Mucosa of rectum (tissue), 2 donors: ENCODE data around the gene SLC10A1.
"Not testable (repeated sequence)": the region's sequence is repeated elsewhere in the genome, so short reads cannot be mapped to it uniquely, and the experiment has no call there.

Source experiments
- H3K27ac ChIP-seq, 2 donors: one replicate each; pipeline ENCODE4 v1.7.0; 2013; ENCODE audit warnings: inconsistent platforms in 2 of 2, low read depth in 2 of 2, low read length in 2 of 2
- H3K27me3 ChIP-seq, 2 donors: one replicate each; pipeline ENCODE4 v1.7.0; 2013; ENCODE audit warnings: low read length in 2 of 2; ENCODE audit not compliant: control insufficient read depth in 2 of 2, insufficient read depth in 2 of 2
- H3K36me3 ChIP-seq, 2 donors: one replicate each; pipeline ENCODE4 v1.7.0; 2013; ENCODE audit warnings: low read length in 2 of 2; ENCODE audit not compliant: control insufficient read depth in 2 of 2, insufficient read depth in 2 of 2
- H3K4me1 ChIP-seq, 2 donors: one replicate each; pipeline ENCODE4 v1.7.0; 2013; ENCODE audit warnings: low read length in 2 of 2, mild to moderate bottlenecking in 1 of 2; ENCODE audit not compliant: control insufficient read depth in 2 of 2, insufficient read depth in 2 of 2
- H3K4me3 ChIP-seq, 2 donors: one replicate each; pipeline ENCODE4 v1.7.0; 2013; ENCODE audit warnings: low read length in 2 of 2
- H3K9ac ChIP-seq, 2 donors: one replicate each; pipeline ENCODE4 v1.7.0; 2013; ENCODE audit warnings: low read length in 2 of 2, low read depth in 1 of 2, mild to moderate bottlenecking in 1 of 2
- H3K9me3 ChIP-seq, 2 donors: one replicate each; pipeline ENCODE4 v1.7.0; 2013; ENCODE audit warnings: low read length in 2 of 2; ENCODE audit not compliant: control insufficient read depth in 2 of 2
- donor health status: healthy.
- donor health status: Normal muscosa, but diverticular disease.

The SLC10A1 gene

GRCh38 chr14:69756298-69756697 is 40.7 kb downstream of the SLC10A1 start:
- peak overlapping the region; percentile 88 to 98 for H3K27ac ChIP-seq

GRCh38 chr14:69755784-69756183 is 41.3 kb downstream of the SLC10A1 start:
- no peaks in the 10 kb centered on the region for H3K27me3 ChIP-seq
- peak overlapping the region; percentile 10 to 66 for H3K9ac ChIP-seq
- H3K9me3 ChIP-seq, result no peaks in the 10 kb centered on the region
- H3K4me1 ChIP-seq, result peaks cover 1 to 14% of the 10 kb centered on the region in 2 donors
- no peaks in the 10 kb centered on the region for H3K36me3 ChIP-seq
- H3K27ac ChIP-seq, result peak overlapping the region; percentile 88 to 98
- H3K4me3 ChIP-seq, result peak overlapping the region; percentile 27 to 38

More at GRCh38 chr14:69756298-69756697, 40.7 kb downstream of the SLC10A1 start:
- Histone ChIP-seq H3K36me3 (no peaks in the 10 kb centered on the region), H3K4me1 (peaks cover 0 to 12% of the 10 kb centered on the region in 2 donors), H3K4me3 (peak overlapping the region in 1 of 2 donors; percentile 4), H3K9me3 (no peaks in the 10 kb centered on the region), H3K27me3 (no peaks in the 10 kb centered on the region), H3K9ac (peak overlapping the region in 1 of 2 donors; percentile 15)

- Histone ChIP-seq H3K27ac (peak overlapping the region; percentile 88 to 98), H3K9me3 (no peaks in the 10 kb centered on the region)
These were observed 41.7 kb downstream of the SLC10A1 start for GRCh38 chr14:69755296-69755695.

GRCh38 chr14:69754487-69754886 is 42.6 kb downstream of the SLC10A1 start:
- H3K36me3 ChIP-seq, result no peaks in the 10 kb centered on the region
- H3K9me3 ChIP-seq, result no peaks in the 10 kb centered on the region
- no peaks in the 10 kb centered on the region for H3K27me3 ChIP-seq
- H3K4me1 ChIP-seq, result peaks cover 8 to 25% of the 10 kb centered on the region in 2 donors
- H3K27ac ChIP-seq, result peak overlapping the region; percentile 88 to 98
- no peak overlapping the region for H3K4me3 ChIP-seq
- H3K9ac ChIP-seq, result no peak overlapping the region

More at GRCh38 chr14:69755296-69755695, 41.7 kb downstream of the SLC10A1 start:
- Histone ChIP-seq H3K9ac (peak overlapping the region; percentile 10 to 66), H3K27me3 (no peaks in the 10 kb centered on the region), H3K36me3 (no peaks in the 10 kb centered on the region), H3K4me3 (peak overlapping the region; percentile 27 to 38), H3K4me1 (peaks cover 6 to 19% of the 10 kb centered on the region in 2 donors)

GRCh38 chr14:69753860-69754259 is 43.2 kb downstream of the SLC10A1 start:
- Histone ChIP-seq H3K27me3 (no peaks in the 10 kb centered on the region), H3K36me3 (no peaks in the 10 kb centered on the region)

GRCh38 chr14:69752773-69753172 is 44.3 kb downstream of the SLC10A1 start:
- no peaks in the 10 kb centered on the region for H3K27me3 ChIP-seq
- H3K36me3 ChIP-seq, result no peaks in the 10 kb centered on the region
- no peaks in the 10 kb centered on the region for H3K9me3 ChIP-seq
- H3K27ac ChIP-seq, result no peak overlapping the region
- H3K4me3 ChIP-seq, result no peak overlapping the region
- peaks cover 8 to 25% of the 10 kb centered on the region in 2 donors for H3K4me1 ChIP-seq
- no peak overlapping the region for H3K9ac ChIP-seq

More at GRCh38 chr14:69753860-69754259, 43.2 kb downstream of the SLC10A1 start:
- Histone ChIP-seq H3K9me3 (no peaks in the 10 kb centered on the region), H3K4me3 (no peak overlapping the region), H3K27ac (no peak overlapping the region), H3K4me1 (peaks cover 8 to 25% of the 10 kb centered on the region in 2 donors), H3K9ac (no peak overlapping the region)

GRCh38 chr14:69750495-69750894 is 46.5 kb downstream of the SLC10A1 start:
- H3K9me3 ChIP-seq, result no peaks in the 10 kb centered on the region
- no peaks in the 10 kb centered on the region for H3K27me3 ChIP-seq
- peaks cover 8 to 17% of the 10 kb centered on the region in 2 donors for H3K4me1 ChIP-seq
- peak overlapping the region in 1 of 2 donors; percentile 22 for H3K4me3 ChIP-seq
- no peaks in the 10 kb centered on the region for H3K36me3 ChIP-seq
- H3K9ac ChIP-seq, result no peak overlapping the region
- peak overlapping the region; percentile 80 to 88 for H3K27ac ChIP-seq

GRCh38 chr14:69749956-69750355 is 47.1 kb downstream of the SLC10A1 start:
- no peaks in the 10 kb centered on the region for H3K36me3 ChIP-seq

GRCh38 chr14:69741055-69741454 is 56.0 kb downstream of the SLC10A1 start:
- Histone ChIP-seq H3K9me3 (no peaks in the 10 kb centered on the region), H3K9ac (no peak overlapping the region), H3K27me3 (no peaks in the 10 kb centered on the region), H3K36me3 (no peaks in the 10 kb centered on the region), H3K27ac (peak overlapping the region in 1 of 2 donors; percentile 15), H3K4me3 (no peak overlapping the region), H3K4me1 (peaks cover 0 to 2% of the 10 kb centered on the region in 2 donors)

More at GRCh38 chr14:69749956-69750355, 47.1 kb downstream of the SLC10A1 start:
- H3K4me1 ChIP-seq, result peaks cover 8 to 13% of the 10 kb centered on the region in 2 donors
- H3K9ac ChIP-seq, result no peak overlapping the region
- H3K9me3 ChIP-seq, result no peaks in the 10 kb centered on the region
- no peaks in the 10 kb centered on the region for H3K27me3 ChIP-seq
- H3K27ac ChIP-seq, result peak overlapping the region; percentile 80 to 88
- H3K4me3 ChIP-seq, result peak overlapping the region in 1 of 2 donors; percentile 22

GRCh38 chr14:69736405-69736804 is 60.6 kb downstream of the SLC10A1 start:
- H3K9me3 ChIP-seq, H3K27me3 ChIP-seq, H3K36me3 ChIP-seq, H3K27ac ChIP-seq, H3K9ac ChIP-seq, H3K4me3 ChIP-seq, H3K4me1 ChIP-seq: not testable (repeated sequence)
